Fibroblast of pulmonary artery (primary cell): ENCODE results near the gene F13A1.

ENCODE experiments used
- DNase-seq: peaks from one replicate; pipeline ENCODE4 v3.0.0-alpha.2; 2010; ENCODE audit warnings: low read depth
- H3K4me3 ChIP-seq: replicated peaks from 2 replicates; pipeline ENCODE4 v1.5.1; 2011; ENCODE audit warnings: low read depth, mild to moderate bottlenecking, control low read depth, low read length, moderate library complexity
- CTCF ChIP-seq: IDR thresholded peaks from 2 replicates; pipeline ENCODE4 v1.5.1; 2011; ENCODE audit warnings: mild to moderate bottlenecking, control low read depth, low read length, inconsistent platforms; ENCODE audit errors: missing control alignments

F13A1 gene

GRCh38 chr6:6357530-6357929 is 37.1 kb upstream of the F13A1 start:
- TF ChIP-seq CTCF: no peak
- DNase-seq: no peak
- no peak overlapping the region for H3K4me3 ChIP-seq

- H3K4me3 ChIP-seq: no peak overlapping the region
- DNase-seq: no peak
- no peak for TF ChIP-seq CTCF
These were observed 36.6 kb upstream of the F13A1 start for GRCh38 chr6:6357032-6357431.

DNA sequence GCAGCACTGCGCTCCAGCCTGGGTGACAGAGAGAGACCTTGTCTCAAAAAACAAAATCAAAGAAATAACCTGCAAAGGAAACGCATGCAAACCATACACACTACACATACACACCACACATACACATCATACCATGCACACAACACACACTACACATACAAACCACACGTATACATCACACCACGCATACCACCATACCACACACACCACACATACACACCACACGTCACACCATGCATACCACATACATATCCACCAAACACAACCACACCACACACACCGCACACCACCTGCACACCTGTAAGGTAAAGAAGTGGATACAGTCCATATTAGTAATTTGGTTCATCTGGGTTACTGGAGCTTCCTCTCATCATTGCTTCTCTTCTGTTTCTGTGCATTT is 32.3 kb upstream of the F13A1 start:
- H3K4me3 ChIP-seq: no peak overlapping the region
- no peak for TF ChIP-seq CTCF
- no peak for DNase-seq

- no peak overlapping the region for H3K4me3 ChIP-seq
- DNase-seq: no peak
- TF ChIP-seq CTCF: no peak
These were observed 31.1 kb upstream of the F13A1 start for GRCh38 chr6:6351511-6352025.

DNA sequence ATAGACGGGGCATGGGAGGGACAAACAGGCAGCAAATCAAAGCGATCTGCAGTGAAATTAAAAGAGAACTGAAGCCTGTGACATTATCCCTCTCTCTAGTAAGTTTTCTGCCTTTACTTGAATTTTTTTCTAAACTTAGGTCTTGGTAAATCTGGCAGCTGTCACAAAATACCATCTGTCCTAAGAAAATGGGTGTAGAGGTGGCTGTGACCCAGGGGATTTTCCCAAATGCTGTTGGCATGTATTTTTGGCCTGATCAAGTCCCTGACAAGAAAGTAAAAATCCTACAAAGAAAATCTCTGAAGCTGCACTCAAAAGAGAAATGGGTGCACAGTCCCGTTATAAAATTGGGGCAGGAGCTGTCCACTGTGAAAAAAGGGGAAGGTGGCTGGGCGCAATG is 30.2 kb upstream of the F13A1 start:
- no peak for DNase-seq
- no peak overlapping the region for H3K4me3 ChIP-seq
- TF ChIP-seq CTCF: no peak

GRCh38 chr6:6348256-6348655 is 27.8 kb upstream of the F13A1 start:
- no peak overlapping the region for H3K4me3 ChIP-seq
- TF ChIP-seq CTCF: no peak
- DNase-seq: no peak

GRCh38 chr6:6346427-6347023 is 26.1 kb upstream of the F13A1 start:
- no peak for TF ChIP-seq CTCF
- no peak overlapping the region for H3K4me3 ChIP-seq
- DNase-seq: no peak
